ENCODE results near the gene PODN. TPM values are rescaled to one million over a fixed set of nuclear protein-coding genes. Genes with fewer than 3 reads are reported as not detected.
A peak's percentile ranks its signal among the peaks of the same experiment; 100 is the strongest.

PODN gene
- total RNA-seq, 2 donors from 2014 or later = 35.8 to 123 TPM

DNA sequence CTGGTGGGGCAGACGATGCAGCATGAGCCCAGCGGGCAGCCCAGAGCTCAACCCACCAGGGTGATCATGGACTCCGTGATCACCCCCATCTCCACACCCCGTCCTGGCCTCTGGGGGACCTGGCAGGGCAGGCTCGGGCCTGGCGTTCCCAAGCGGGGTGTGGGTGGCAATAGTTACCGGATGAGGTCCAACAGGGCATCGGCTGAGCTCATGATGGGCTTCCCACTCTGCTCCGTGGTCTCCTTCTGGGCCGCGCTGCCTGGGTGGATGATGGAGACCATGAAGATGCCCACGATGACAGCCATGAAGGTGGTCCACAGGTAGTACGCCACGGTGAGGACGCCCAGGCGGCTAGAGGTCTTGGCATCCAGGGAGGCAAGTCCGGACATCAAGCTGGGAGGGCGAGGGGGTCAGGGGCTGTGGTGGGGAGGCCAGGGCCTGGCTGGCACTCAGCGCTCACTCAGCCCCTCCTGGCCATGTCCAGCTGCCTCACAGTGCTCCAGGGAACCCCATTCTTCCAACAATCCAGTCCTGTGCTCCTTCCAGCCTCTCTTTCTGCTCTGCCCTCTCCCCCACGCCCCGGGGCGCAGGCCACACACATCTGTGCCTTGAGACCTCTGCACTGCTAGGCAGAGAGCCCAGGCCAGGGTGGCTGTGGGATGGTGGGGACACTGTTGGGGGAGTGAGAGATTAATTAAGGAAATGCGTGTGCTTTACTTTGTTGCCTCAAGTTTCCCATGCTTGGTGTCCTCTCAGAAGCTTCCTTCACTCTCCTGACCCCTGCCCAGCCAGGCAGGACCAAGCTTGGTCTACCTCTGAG lies 52.8 kb downstream of the PODN start:
- H3K27me3 ChIP-seq = no peaks in the 10 kb centered on the region
- WGBS, 2 donors = 88 to 89% methylated on average over 11 to 24 of the region's 24 CpGs

DNA sequence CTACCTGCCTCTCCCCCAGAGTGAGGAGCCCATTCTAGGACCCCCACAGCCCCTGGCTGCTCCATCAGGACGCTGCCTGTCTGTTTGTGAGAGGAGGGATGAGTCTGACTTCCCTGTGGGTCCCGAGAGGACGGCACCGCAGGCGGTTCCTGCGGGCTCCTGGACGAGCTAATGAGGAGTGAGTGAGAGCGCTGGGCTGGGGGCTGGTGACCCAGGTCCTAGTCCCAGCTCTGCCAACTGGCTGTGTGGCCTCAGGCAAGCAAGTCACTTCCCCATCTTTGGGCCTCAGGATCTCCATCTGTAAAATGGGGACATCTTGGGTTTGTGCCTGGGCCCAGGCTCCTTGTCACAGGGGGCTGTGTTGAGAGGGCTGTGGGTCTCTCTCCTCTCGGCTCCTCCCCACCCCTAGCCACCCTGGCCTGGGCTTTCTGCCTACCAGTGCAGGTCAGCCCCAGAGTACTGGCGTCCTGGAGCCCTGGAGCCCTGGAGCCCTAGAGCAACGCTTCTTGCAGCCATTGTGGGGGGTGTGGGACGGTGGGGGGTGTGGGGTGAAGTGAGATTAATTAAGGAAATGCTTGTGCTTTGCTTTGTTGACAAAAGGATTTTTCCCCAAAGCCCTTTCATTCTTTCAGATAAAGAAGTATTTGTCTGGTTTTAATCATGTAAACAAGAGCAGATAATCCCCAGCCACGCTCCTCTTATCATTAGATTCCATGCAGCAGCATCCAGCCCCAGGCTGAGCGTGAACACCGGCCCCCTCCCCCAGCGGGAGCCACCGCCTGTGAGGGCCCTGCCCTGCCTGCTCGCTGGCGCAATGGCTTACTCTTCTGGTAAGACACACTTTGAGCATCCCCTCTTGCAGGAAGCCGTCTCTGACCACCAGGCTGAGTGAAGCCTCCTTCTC lies 53.6 kb downstream of the PODN start:
- H3K27me3 ChIP-seq = no peaks in the 10 kb centered on the region
- H3K4me1 ChIP-seq = peaks cover 5% of the 10 kb centered on the region
- intact Hi-C loops (cut with DNase I) = no loop called here
- peak; percentile 71 for ATAC-seq
- peak overlapping the region in 1 of 4 donors; percentile 34 for H3K27ac ChIP-seq
- H3K36me3 ChIP-seq (replicated peaks in 1 of 2; ENCODE audit: insufficient read depth in 1 of 2, low read depth in 2 of 2) = no peaks in the 10 kb centered on the region
- peak in 2 of 4 donors; percentile 40 to 44 for DNase-seq
- TF ChIP-seq POLR2A (IDR thresholded peaks at IDR 0.05) = no peak
- TF ChIP-seq, protein P1, sequence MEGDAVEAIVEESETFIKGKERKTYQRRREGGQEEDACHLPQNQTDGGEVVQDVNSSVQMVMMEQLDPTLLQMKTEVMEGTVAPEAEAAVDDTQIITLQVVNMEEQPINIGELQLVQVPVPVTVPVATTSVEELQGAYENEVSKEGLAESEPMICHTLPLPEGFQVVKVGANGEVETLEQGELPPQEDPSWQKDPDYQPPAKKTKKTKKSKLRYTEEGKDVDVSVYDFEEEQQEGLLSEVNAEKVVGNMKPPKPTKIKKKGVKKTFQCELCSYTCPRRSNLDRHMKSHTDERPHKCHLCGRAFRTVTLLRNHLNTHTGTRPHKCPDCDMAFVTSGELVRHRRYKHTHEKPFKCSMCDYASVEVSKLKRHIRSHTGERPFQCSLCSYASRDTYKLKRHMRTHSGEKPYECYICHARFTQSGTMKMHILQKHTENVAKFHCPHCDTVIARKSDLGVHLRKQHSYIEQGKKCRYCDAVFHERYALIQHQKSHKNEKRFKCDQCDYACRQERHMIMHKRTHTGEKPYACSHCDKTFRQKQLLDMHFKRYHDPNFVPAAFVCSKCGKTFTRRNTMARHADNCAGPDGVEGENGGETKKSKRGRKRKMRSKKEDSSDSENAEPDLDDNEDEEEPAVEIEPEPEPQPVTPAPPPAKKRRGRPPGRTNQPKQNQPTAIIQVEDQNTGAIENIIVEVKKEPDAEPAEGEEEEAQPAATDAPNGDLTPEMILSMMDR (IDR thresholded peaks at IDR 0.05) = no peak
- no peak overlapping the region for H3K4me3 ChIP-seq
- 38 to 55% methylated on average over 5 to 20 of the region's 20 CpGs for WGBS, 2 donors
- H3K9me3 ChIP-seq = no peaks in the 10 kb centered on the region

More for the DNA sequence above, 52.8 kb downstream of the PODN start:
- TF ChIP-seq, protein P1 (IDR thresholded peaks at IDR 0.05) = no peak
- no peak for TF ChIP-seq POLR2A (IDR thresholded peaks at IDR 0.05)
- Histone ChIP-seq H3K27ac (peak overlapping the region in 1 of 4 donors; percentile 34), H3K9me3 (no peaks in the 10 kb centered on the region), H3K4me3 (no peak overlapping the region), H3K4me1 (peaks cover 5% of the 10 kb centered on the region), H3K36me3 (replicated peaks in 1 of 2; ENCODE audit: insufficient read depth in 1 of 2, low read depth in 2 of 2) (no peaks in the 10 kb centered on the region)
- no peak for DNase-seq
- ATAC-seq = no peak
- intact Hi-C loops (cut with DNase I) = no loop called here

DNA sequence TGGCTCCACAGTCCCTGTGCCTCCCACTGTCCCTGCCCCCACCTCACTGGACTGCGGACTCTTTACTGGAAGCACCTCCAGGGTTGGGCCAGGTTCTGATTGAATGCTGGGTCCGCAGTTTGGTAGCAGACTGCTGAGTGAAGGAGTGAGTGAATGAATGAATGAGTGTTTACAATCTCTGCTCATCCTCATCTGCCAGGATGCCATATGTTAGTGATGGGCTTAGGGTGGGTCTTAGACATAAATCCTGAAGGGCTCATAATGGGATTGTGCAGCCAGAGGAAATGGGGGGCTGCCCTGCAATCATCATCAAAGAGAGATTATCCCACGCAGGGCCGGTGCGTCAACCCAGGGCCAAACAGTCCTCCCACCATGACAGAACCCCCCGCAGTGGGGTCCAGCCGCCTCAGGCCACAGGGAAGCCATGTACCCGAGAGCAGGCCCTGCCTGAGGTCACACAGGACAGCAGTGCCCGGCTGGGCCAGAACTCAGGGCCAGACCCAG lies 54.3 kb downstream of the PODN start:
- TF ChIP-seq, protein P1 (IDR thresholded peaks at IDR 0.05) = no peak
- TF ChIP-seq POLR2A (IDR thresholded peaks at IDR 0.05) = no peak
- H3K4me1 ChIP-seq = peaks cover 5% of the 10 kb centered on the region
- H3K27ac ChIP-seq = no peak overlapping the region
- intact Hi-C loops (cut with DNase I) = no loop called here
- H3K4me3 ChIP-seq = no peak overlapping the region
- no peaks in the 10 kb centered on the region for H3K9me3 ChIP-seq
- DNase-seq = no peak
- WGBS, 2 donors = 85% methylated on average over 7 to 8 of the region's 9 CpGs
- no peaks in the 10 kb centered on the region for H3K27me3 ChIP-seq
- no peak for ATAC-seq
- no peaks in the 10 kb centered on the region for H3K36me3 ChIP-seq (replicated peaks in 1 of 2; ENCODE audit: insufficient read depth in 1 of 2, low read depth in 2 of 2)

DNA sequence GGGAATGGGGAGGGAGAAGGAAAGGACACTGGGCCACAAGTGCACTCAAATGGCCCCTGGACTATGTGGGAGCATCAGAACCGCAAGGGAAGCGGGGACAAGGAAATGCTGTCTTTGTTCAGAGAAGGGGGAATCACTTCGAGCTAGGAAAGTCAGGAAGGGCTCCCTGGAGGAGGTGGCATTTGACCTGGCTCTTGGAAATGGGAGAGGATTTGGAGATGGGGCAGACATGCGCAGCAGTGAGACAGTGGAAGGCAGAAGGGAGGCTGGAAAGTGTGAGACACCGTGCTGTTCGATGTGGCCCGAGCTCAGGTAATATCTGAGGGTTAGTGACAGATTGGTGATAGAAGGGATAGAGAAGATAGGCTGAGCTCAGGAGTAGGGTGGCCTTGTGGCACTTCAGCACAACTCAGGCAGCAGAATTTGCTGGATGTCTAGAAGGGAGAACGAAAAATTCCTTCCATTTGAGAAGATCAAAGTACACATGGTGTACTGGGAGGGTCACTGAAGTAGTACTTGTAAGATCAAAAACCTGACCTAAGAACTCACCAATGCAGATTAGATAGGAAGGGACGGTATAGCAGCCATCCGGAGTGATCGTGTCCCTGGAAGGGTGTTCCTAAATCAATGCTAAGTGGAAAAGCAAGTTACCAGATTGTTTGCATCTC lies 55.1 kb downstream of the PODN start:
- Histone ChIP-seq H3K4me1 (peaks cover 5% of the 10 kb centered on the region), H3K9me3 (no peaks in the 10 kb centered on the region), H3K27me3 (no peaks in the 10 kb centered on the region), H3K4me3 (no peak overlapping the region), H3K27ac (no peak overlapping the region), H3K36me3 (replicated peaks in 1 of 2; ENCODE audit: insufficient read depth in 1 of 2, low read depth in 2 of 2) (no peaks in the 10 kb centered on the region)
- WGBS, 2 donors = 85 to 87% methylated on average over 11 of the region's 11 CpGs
- intact Hi-C loops (cut with DNase I) = no loop called here
- TF ChIP-seq, protein P1 (IDR thresholded peaks at IDR 0.05) = no peak
- no peak for TF ChIP-seq POLR2A (IDR thresholded peaks at IDR 0.05)
- no peak for DNase-seq
- no peak for ATAC-seq

Data from body of pancreas (tissue), 4 donors.